Natural killer cell (primary cell): ENCODE measurements around the gene ILK. TPM values are rescaled to one million over a fixed set of nuclear protein-coding genes. Genes with fewer than 3 reads are reported as not detected.

ENCODE experiments used
- ATAC-seq, 3 donors: fragments of 150-1000 bp in 2 of 3; fragments of 200-7000 bp in 1 of 3; cut with Tn5 transposase; 1 replicate in 1 of 3; 2 replicates in 2 of 3; pipeline ENCODE4 v1.10.0; 2021; ENCODE audit warnings: mild to moderate bottlenecking in 2 of 3, moderate library complexity in 2 of 3
- DNase-seq, 2 donors: peaks; one replicate each; pipeline versions ENCODE4 v3.0.0 to v3.0.0-alpha.2; 2013 to 2021; ENCODE audit warnings: mixed read lengths in 1 of 2
- H3K27ac ChIP-seq: one replicate; pipeline ENCODE4 v1.5.1; 2013; ENCODE audit warnings: mild to moderate bottlenecking, low read length
- H3K27me3 ChIP-seq: one replicate; pipeline ENCODE4 v1.6.1; 2013; ENCODE audit warnings: low read length; ENCODE audit not compliant: control insufficient read depth, insufficient read depth
- H3K36me3 ChIP-seq: one replicate; pipeline ENCODE4 v1.6.1; 2013; ENCODE audit warnings: low read length; ENCODE audit not compliant: control insufficient read depth, insufficient read depth
- H3K4me1 ChIP-seq: one replicate; pipeline ENCODE4 v1.6.1; 2013; ENCODE audit warnings: low read length; ENCODE audit not compliant: control insufficient read depth, insufficient read depth
- H3K4me3 ChIP-seq: one replicate; pipeline ENCODE4 v1.5.1; 2013; ENCODE audit warnings: low read length
- H3K9me3 ChIP-seq: one replicate; pipeline ENCODE4 v1.6.1; 2013; ENCODE audit warnings: low read length; ENCODE audit not compliant: control insufficient read depth, insufficient read depth
- H3K27ac Mint-ChIP-seq, 2 donors: one replicate each; pipeline ENCODE4 v1.8.0; 2022; ENCODE audit warnings: mild to moderate bottlenecking in 2 of 2, mixed read lengths in 2 of 2, moderate library complexity in 1 of 2
- H3K27me3 Mint-ChIP-seq, 2 donors: one replicate each; pipeline ENCODE4 v1.8.0; 2022; ENCODE audit warnings: low read depth in 2 of 2, mixed read lengths in 2 of 2
- H3K36me3 Mint-ChIP-seq: one replicate; pipeline ENCODE4 v1.8.0; 2022; ENCODE audit warnings: mixed read lengths
- H3K4me1 Mint-ChIP-seq, 2 donors: one replicate each; pipeline ENCODE4 v1.8.0; 2022; ENCODE audit warnings: mixed read lengths in 2 of 2
- H3K4me3 Mint-ChIP-seq: one replicate; pipeline ENCODE4 v1.8.0; 2022; ENCODE audit warnings: mild to moderate bottlenecking, moderate library complexity, mixed read lengths
- H3K9me3 Mint-ChIP-seq, 2 donors: one replicate each; pipeline ENCODE4 v1.8.0; 2022; ENCODE audit warnings: mixed read lengths in 2 of 2
- WGBS: methylation state at CpG from one replicate; pipeline ENCODE4 v1.1.7; 2013; ENCODE audit warnings: missing lambda C conversion rate; ENCODE audit not compliant: insufficient coverage; 5-methylcytosine and 5-hydroxymethylcytosine counted together
- intact Hi-C: fragments of 100-400 bp; cut with micrococcal nuclease; formaldehyde crosslinking; loops from one replicate; pipeline ENCODE4 v1.14.2; 2022
- total RNA-seq, 4 donors: library from RNA; stranded (reverse); fragments of 120-200 nt in 1 of 4; gene quantifications; one replicate each; pipeline versions ENCODE4 v1.2.3 to v1.2.4, GENCODE V29; 2013 to 2022
- TF ChIP-seq, protein P1 (sequence below): fragments of 200-600 bp; IDR thresholded peaks from one replicate; pipeline ENCODE4 v1.8.0; 2022; ENCODE audit warnings: antibody characterized with exemption

Gene ILK
- total RNA-seq, 3 donors from 2014 or later (not counting 1 experiment from before 2014, with no cell fraction given), result 109 to 145 (median 142) TPM

DNA sequence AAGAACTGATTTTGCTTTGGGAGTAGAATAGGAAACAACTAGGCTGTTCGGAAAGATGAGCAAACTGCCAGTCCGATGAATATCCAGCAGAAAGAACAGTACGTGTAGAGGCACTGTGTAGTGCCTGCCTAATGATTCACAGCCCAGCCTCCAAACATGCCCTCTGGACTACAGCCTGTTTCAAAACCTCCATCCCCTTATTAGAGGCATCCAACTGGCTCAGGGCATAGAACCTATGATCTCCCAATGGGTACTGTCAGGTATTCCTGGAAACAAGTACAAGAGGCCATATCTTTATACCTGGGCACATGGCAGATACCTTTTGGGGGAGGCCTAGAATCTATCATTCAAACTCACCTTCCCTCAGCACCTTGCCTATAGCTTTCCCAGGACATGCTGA, 5.0 kb upstream of the ILK start:
- peaks cover 58% of the 10 kb centered on the region for H3K36me3 ChIP-seq
- Mint-ChIP-seq H3K4me3 (no peak overlapping the region), H3K9me3 (no peaks in the 10 kb centered on the region), H3K27ac (peak overlapping the region in 1 of 2 donors; percentile 58), H3K27me3 (no peaks in the 10 kb centered on the region), H3K36me3 (peaks cover 10% of the 10 kb centered on the region), H3K4me1 (peaks cover 25 to 29% of the 10 kb centered on the region in 2 donors)
- H3K4me3 ChIP-seq, result no peak overlapping the region
- peaks cover 12% of the 10 kb centered on the region for H3K4me1 ChIP-seq
- H3K27me3 ChIP-seq, result no peaks in the 10 kb centered on the region
- H3K27ac ChIP-seq, result no peak overlapping the region
- H3K9me3 ChIP-seq, result no peaks in the 10 kb centered on the region
- intact Hi-C loops, result no loop called here
- ATAC-seq (no peak), DNase-seq (no peak)
- WGBS, result 94% methylated on average over 3 of the region's 3 CpGs
- TF ChIP-seq, protein P1, sequence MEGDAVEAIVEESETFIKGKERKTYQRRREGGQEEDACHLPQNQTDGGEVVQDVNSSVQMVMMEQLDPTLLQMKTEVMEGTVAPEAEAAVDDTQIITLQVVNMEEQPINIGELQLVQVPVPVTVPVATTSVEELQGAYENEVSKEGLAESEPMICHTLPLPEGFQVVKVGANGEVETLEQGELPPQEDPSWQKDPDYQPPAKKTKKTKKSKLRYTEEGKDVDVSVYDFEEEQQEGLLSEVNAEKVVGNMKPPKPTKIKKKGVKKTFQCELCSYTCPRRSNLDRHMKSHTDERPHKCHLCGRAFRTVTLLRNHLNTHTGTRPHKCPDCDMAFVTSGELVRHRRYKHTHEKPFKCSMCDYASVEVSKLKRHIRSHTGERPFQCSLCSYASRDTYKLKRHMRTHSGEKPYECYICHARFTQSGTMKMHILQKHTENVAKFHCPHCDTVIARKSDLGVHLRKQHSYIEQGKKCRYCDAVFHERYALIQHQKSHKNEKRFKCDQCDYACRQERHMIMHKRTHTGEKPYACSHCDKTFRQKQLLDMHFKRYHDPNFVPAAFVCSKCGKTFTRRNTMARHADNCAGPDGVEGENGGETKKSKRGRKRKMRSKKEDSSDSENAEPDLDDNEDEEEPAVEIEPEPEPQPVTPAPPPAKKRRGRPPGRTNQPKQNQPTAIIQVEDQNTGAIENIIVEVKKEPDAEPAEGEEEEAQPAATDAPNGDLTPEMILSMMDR, result no peak

DNA sequence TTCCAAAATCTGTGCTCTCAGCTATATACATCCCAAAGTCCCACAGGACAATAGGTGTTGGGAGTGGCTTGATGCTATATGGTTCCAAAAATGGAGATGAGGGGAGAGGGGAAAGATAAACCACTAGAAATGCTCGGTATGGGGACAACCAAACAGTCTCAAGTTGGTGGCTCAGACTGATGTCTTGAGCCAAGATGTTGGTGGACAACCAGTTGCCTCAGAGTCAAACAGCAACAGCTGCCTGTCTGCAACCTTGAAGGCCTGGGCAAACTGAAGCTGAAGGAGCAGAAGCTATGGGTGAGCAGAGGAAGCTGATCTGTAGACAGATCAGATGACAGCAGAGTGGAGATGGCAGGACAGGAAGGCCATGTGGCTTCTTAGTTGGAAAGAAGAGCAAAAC, 4.1 kb upstream of the ILK start:
- Histone ChIP-seq H3K36me3 (peaks cover 51% of the 10 kb centered on the region), H3K4me3 (no peak overlapping the region), H3K4me1 (peaks cover 15% of the 10 kb centered on the region), H3K27me3 (no peaks in the 10 kb centered on the region), H3K27ac (no peak overlapping the region), H3K9me3 (no peaks in the 10 kb centered on the region)
- ATAC-seq (no peak), DNase-seq (no peak)
- Mint-ChIP-seq H3K27me3 (no peaks in the 10 kb centered on the region), H3K4me1 (peaks cover 23 to 24% of the 10 kb centered on the region in 2 donors), H3K4me3 (no peak overlapping the region), H3K27ac (peak overlapping the region in 1 of 2 donors; percentile 58), H3K36me3 (peaks cover 10% of the 10 kb centered on the region), H3K9me3 (no peaks in the 10 kb centered on the region)
- TF ChIP-seq, protein P1, result no peak
- intact Hi-C loops, result no loop called here
- WGBS, result 93% methylated on average over 1 of the region's 1 CpG

DNA sequence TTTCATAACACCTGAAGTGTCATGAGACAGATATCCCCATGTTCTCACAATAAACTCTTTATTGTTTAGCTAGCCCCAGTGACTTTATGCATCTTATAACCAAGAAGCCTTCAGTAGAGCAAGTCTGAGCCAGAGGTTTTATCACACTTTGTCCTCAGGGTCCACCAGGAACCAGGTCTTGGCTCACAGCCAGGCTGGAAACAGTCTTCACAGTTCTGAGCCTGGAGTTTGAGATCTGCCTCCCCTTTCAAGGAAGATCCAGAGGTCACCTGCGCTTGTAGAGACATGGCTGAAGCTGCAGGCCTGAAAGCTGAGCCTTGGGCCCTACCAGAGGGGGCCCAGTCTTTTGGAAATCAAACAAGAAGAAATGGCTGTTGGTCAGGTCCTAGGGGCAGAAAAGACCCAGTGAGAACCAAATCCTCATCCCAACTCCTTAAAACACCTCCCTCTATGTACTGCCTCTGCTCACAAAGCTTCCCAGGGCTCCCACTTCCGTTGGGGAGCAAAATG, 3.6 kb upstream of the ILK start:
- Histone ChIP-seq H3K27me3 (no peaks in the 10 kb centered on the region), H3K27ac (no peak overlapping the region), H3K9me3 (no peaks in the 10 kb centered on the region), H3K4me1 (peaks cover 20% of the 10 kb centered on the region), H3K36me3 (peaks cover 47% of the 10 kb centered on the region), H3K4me3 (no peak overlapping the region)
- intact Hi-C loops, result loop anchor here (5.0 to 10.0 kb wide), 2 partner anchors 67 to 145 kb away; no protein-coding TSS in a partner anchor
- Mint-ChIP-seq H3K4me1 (peaks cover 21 to 23% of the 10 kb centered on the region in 2 donors), H3K9me3 (no peaks in the 10 kb centered on the region), H3K27ac (no peak overlapping the region), H3K27me3 (no peaks in the 10 kb centered on the region), H3K4me3 (no peak overlapping the region), H3K36me3 (peaks cover 10% of the 10 kb centered on the region)
- peak in 1 of 2 donors; percentile 2 for DNase-seq
- ATAC-seq, result no peak
- 98% methylated on average over 2 of the region's 2 CpGs for WGBS
- TF ChIP-seq, protein P1, result no peak

DNA sequence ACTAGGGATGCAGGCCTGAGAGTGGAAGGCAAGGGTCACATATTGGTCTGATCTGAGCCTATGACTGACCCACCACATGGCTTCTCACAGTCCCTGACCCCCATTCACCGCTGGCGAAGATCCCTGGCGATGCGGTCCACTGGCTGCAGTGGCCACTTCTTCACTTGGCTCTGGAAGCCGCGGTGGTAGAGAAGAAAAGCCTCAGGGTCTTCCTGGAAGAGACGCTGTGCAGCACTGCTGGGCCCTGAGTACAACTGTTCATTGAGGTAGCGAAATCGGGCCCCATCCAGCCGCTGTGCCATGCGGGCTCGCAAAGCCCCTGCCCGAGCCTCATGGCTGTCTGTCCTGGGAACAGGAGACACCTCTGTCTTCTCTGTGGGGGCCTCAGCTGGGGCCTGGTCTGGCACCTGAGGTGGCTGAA, 2.5 kb upstream of the ILK start:
- ATAC-seq (no peak), DNase-seq (no peak)
- Histone ChIP-seq H3K36me3 (peaks cover 44% of the 10 kb centered on the region), H3K9me3 (no peaks in the 10 kb centered on the region), H3K4me1 (peaks cover 31% of the 10 kb centered on the region), H3K27me3 (no peaks in the 10 kb centered on the region), H3K4me3 (no peak overlapping the region), H3K27ac (no peak overlapping the region)
- Mint-ChIP-seq H3K27me3 (no peaks in the 10 kb centered on the region), H3K36me3 (peaks cover 10% of the 10 kb centered on the region), H3K4me3 (no peak overlapping the region), H3K27ac (no peak overlapping the region), H3K9me3 (no peaks in the 10 kb centered on the region), H3K4me1 (peaks cover 24% of the 10 kb centered on the region in 2 donors)
- TF ChIP-seq, protein P1, result no peak
- intact Hi-C loops, result loop anchor here (5.0 to 10.0 kb wide), 2 partner anchors 66 to 144 kb away; no protein-coding TSS in a partner anchor
- 96% methylated on average over 13 of the region's 13 CpGs for WGBS
